SU-DHL-6 (cell line): ENCODE results near the gene PRPSAP1.

Experiments used
- CTCF ChIP-seq: fragments of 200-600 bp; sonication (generic); IDR thresholded peaks from one replicate; pipeline ENCODE4 v1.5.1; 2017; ENCODE audit warnings: antibody characterized with exemption, mild to moderate bottlenecking, low read length, moderate library complexity; ENCODE audit not compliant: insufficient read depth, poor library complexity, severe bottlenecking
- EZH2phosphoT487 ChIP-seq: fragments of 200-600 bp; sonication (generic), shearing (Covaris generic); conservative IDR thresholded peaks from 2 replicates; pipeline ENCODE4 v1.6.1; 2018; ENCODE audit warnings: mild to moderate bottlenecking, antibody characterized with exemption, low read length, moderate library complexity, mixed read lengths

GRCh38 chr17:76370261-76370993 lies 16.7 kb upstream of the PRPSAP1 start:
- TF ChIP-seq CTCF (peak; percentile 84), EZH2phosphoT487 (no peak)
